Osteocyte (in vitro differentiated cells): ENCODE data around the gene SETD1A. TPM values are rescaled to one million over a fixed set of nuclear protein-coding genes. Genes with fewer than 3 reads are reported as not detected.

Experiments
- DNase-seq: peaks from one replicate; pipeline ENCODE4 v3.0.0; 2021; ENCODE audit warnings: mixed read lengths; ENCODE audit not compliant: unreplicated experiment; ENCODE audit errors: extremely low spot score
- H3K27ac Mint-ChIP-seq: one replicate; pipeline ENCODE4 v1.8.0; 2021; ENCODE audit warnings: mild to moderate bottlenecking, mixed read lengths; ENCODE audit not compliant: unreplicated experiment
- H3K27me3 Mint-ChIP-seq: one replicate; pipeline ENCODE4 v1.8.0; 2021; ENCODE audit warnings: mixed read lengths; ENCODE audit not compliant: unreplicated experiment
- H3K36me3 Mint-ChIP-seq: one replicate; pipeline ENCODE4 v1.8.0; 2021; ENCODE audit warnings: mixed read lengths; ENCODE audit not compliant: unreplicated experiment
- H3K4me1 Mint-ChIP-seq: one replicate; pipeline ENCODE4 v1.8.0; 2021; ENCODE audit warnings: mixed read lengths; ENCODE audit not compliant: unreplicated experiment
- H3K4me3 Mint-ChIP-seq: one replicate; pipeline ENCODE4 v1.8.0; 2021; ENCODE audit warnings: mild to moderate bottlenecking, moderate library complexity, mixed read lengths; ENCODE audit not compliant: unreplicated experiment
- H3K9me3 Mint-ChIP-seq: one replicate; pipeline ENCODE4 v1.8.0; 2021; ENCODE audit warnings: mixed read lengths; ENCODE audit not compliant: unreplicated experiment
- CTCF ChIP-seq: fragments of 200-600 bp; sonication (generic); IDR thresholded peaks from 2 replicates; pipeline ENCODE4 v1.5.0; 2021; ENCODE audit warnings: antibody characterized with exemption, mild to moderate bottlenecking, moderate library complexity
- total RNA-seq: library from RNA; stranded (reverse); gene quantifications from 2 replicates; pipeline ENCODE4 v1.2.1, GENCODE V29; 2021

The SETD1A gene
- total RNA-seq, 1 donor from 2014 or later: 20.1 TPM

- H3K27me3 Mint-ChIP-seq: no peaks in the 10 kb centered on the region
- H3K36me3 Mint-ChIP-seq: peaks cover under 1% of the 10 kb centered on the region
- H3K9me3 Mint-ChIP-seq: no peaks in the 10 kb centered on the region
- H3K27ac Mint-ChIP-seq: peak overlapping the region; percentile 52
- no peak for TF ChIP-seq CTCF
- no peak overlapping the region for H3K4me3 Mint-ChIP-seq
- DNase-seq: no peak
- H3K4me1 Mint-ChIP-seq: peaks cover 12% of the 10 kb centered on the region
Observed at GRCh38 chr16:30920891-30921290, 36.7 kb upstream of the SETD1A start.

GRCh38 chr16:30921459-30921747 is 36.2 kb upstream of the SETD1A start:
- H3K4me3 Mint-ChIP-seq: peak overlapping the region; percentile 100
- no peak for TF ChIP-seq CTCF
- peak overlapping the region; percentile 100 for H3K27ac Mint-ChIP-seq
- no peaks in the 10 kb centered on the region for H3K9me3 Mint-ChIP-seq
- peaks cover 4% of the 10 kb centered on the region for H3K36me3 Mint-ChIP-seq
- H3K4me1 Mint-ChIP-seq: peaks cover 12% of the 10 kb centered on the region
- no peaks in the 10 kb centered on the region for H3K27me3 Mint-ChIP-seq
- no peak for DNase-seq

GRCh38 chr16:30921748-30922419 is 35.7 kb upstream of the SETD1A start:
- Mint-ChIP-seq H3K36me3 (peaks cover 4% of the 10 kb centered on the region), H3K27ac (peak overlapping the region; percentile 100), H3K4me3 (peak overlapping the region; percentile 100), H3K4me1 (peaks cover 12% of the 10 kb centered on the region), H3K9me3 (no peaks in the 10 kb centered on the region), H3K27me3 (no peaks in the 10 kb centered on the region)
- peak; percentile 97 for DNase-seq
- peak; percentile 92 for TF ChIP-seq CTCF

GRCh38 chr16:30922420-30922959 is 35.1 kb upstream of the SETD1A start:
- H3K4me1 Mint-ChIP-seq: peaks cover 12% of the 10 kb centered on the region
- peak overlapping the region; percentile 100 for H3K27ac Mint-ChIP-seq
- no peaks in the 10 kb centered on the region for H3K9me3 Mint-ChIP-seq
- TF ChIP-seq CTCF: no peak
- H3K4me3 Mint-ChIP-seq: peak overlapping the region; percentile 100
- H3K27me3 Mint-ChIP-seq: no peaks in the 10 kb centered on the region
- peaks cover 4% of the 10 kb centered on the region for H3K36me3 Mint-ChIP-seq
- peak; percentile 100 for DNase-seq

GRCh38 chr16:30922960-30923535 is 34.5 kb upstream of the SETD1A start:
- Mint-ChIP-seq H3K27ac (peak overlapping the region; percentile 100), H3K9me3 (no peaks in the 10 kb centered on the region), H3K4me3 (peak overlapping the region; percentile 100), H3K36me3 (peaks cover 4% of the 10 kb centered on the region), H3K27me3 (no peaks in the 10 kb centered on the region), H3K4me1 (peaks cover 12% of the 10 kb centered on the region)
- peak; percentile 99 for DNase-seq
- no peak for TF ChIP-seq CTCF
